ENCODE results near the gene FGL2.
"Not testable (repeated sequence)": the region's sequence is repeated elsewhere in the genome, so short reads cannot be mapped to it uniquely, and the experiment has no call there.

Gene FGL2
- 3.8 to 32.7 (median 19.3) reads per million in 4 donors for total RNA-seq

- peak; percentile 2 to 53 (median 9) for DNase-seq
Observed at GRCh38 chr7:77199013-77199966, at the start of gene FGL2. TSS of gene FGL2 (minus strand) at chr7:77199819. CDS start at chr7:77199793, 26 bp downstream.

GRCh38 chr7:77248154-77248553 lies 48.5 kb upstream of the FGL2 start:
- no peak for DNase-seq

- peak; percentile 65 to 88 (median 81) for DNase-seq
Observed at GRCh38 chr7:77247206-77247850, 47.7 kb upstream of the FGL2 start.

DNA sequence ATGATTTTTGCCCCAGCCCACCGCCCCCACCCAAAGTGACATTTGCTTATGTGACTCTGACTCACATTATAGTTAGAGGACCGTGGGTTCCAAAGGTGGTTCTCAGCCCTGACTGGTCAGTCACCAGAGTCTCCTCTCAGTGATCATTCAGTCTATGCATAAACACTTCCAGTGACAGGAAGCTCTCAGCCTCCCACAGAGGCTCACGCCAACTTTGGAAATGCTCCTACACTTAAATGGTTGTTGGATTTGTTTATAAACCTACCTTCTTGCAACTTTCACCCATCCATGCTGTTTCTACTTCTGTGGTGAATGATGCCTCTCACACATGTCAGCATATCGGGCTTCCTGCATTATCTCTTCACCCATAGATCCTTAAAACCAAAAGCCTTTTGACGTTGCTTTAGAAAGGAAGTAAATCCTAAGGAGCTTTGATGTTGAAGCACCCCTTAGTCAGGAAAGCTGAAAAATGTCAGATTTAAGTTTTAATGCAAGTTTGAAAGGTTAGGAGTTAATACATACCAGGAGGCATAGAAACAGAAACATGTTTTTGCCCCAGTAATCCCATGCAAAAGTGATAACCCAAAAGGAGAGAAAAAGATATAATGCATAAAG lies 46.5 kb upstream of the FGL2 start:
- no peak for DNase-seq

DNA sequence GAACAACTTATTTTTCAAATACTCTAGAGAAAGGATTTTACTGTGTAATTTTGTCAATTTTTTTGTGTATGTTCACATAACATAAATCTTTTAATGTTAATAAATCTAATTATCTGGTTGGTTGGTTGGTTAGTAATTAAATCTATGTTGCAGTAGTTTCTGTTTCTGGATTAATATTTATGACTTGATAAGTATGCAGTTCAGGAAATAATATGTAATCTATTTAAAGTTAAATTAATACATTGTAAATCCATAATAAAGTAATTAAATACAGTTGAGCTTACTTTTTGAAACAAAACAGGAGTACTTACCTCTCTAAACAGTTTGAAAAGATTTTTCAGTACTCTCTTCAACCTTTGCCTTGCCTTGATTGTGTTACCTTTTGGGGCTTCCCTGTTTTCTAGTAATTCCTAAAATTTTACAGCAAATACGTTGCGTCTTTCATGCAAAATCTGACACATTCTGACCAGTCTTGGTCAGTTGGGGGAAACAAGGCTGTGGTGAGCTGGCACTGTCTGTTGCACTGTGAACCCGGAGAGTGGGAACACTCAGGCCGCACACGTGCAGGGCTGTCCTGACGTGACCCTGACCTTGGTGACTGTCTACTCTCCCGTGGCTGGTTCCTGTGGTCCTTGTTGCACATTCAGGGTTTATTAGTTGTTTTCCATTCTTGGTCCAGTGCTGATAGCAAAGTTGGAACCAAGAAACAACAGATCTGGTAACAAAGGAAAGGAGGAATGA lies 45.6 kb upstream of the FGL2 start:
- DNase-seq: no peak

DNA sequence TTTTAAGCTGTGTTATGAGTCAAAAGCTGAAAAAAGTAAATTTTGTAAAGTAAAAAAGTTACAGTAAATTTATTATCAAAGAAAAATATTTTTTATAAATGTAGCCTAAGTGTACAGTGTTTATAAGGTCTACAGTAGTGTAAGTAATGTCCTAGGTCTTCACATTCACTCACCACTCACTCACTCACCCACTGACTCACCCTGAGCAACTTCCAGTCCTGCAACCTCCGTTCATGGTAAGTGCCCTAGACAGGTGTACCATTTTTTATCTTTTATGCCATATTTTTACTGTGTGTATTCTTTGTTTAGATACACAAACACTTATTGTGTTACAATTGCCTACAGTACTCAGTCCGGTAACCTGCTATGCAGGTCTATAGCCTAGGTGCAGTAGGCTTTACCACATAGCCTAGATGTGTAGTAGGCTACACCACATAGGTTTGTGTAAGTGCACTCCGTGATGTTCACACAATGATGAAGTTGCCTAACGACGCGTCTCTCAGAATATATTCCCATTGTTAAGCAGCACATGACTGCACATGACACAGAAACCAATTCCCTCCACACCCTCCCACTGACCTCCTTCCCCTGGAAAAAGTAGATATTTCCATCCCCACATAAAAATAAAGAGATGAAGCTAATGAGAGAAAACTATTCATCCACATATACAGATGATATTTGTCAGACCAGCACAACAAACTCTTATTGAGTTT lies 44.8 kb upstream of the FGL2 start:
- DNase-seq: no peak

DNA sequence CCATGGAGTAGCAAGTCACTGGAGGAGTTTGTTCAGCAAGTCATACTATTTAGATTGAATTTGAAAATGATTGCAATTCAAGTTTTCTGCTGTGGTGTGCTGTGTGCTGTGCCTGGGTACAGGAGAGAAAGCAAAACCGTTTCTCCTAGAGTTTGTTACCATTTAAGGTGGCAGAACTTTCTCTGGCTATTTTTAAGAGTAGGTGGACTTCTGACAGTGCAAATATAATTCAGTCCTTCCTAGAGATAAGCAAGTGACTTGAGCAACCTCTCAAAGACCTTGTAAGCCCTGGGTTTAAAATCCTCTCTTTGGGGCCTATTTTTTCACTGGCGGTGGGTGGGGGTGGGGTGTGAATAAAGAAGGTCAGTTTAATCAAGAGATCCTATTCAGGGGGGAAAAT lies 42.9 kb upstream of the FGL2 start:
- DNase-seq: no peak

- no peak for DNase-seq
Observed at GRCh38 chr7:77242068-77242467, 42.4 kb upstream of the FGL2 start.

DNA sequence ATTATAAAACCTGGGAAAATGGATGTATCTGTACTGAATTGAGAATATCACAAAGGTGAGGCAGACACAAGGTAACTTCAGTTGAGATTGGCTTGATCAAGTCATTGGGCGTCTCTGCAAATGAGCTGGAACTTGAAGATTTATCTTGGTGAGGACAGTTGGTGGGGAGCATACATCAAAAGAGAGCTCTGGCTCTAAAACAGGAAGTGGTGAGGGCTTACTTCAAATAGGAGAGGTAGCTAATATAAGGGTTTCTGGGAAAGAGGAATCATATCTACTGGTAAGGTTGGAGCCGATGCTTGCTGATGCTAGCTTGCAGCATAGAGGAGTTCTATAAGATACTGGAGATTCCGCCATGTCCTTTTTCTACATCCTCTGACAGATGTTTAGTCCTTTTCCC lies 39.9 kb upstream of the FGL2 start:
- DNase-seq: peak in 1 of 5 donors; percentile 22

- no peak for DNase-seq
Observed at GRCh38 chr7:77238703-77239136, 39.1 kb upstream of the FGL2 start.

DNA sequence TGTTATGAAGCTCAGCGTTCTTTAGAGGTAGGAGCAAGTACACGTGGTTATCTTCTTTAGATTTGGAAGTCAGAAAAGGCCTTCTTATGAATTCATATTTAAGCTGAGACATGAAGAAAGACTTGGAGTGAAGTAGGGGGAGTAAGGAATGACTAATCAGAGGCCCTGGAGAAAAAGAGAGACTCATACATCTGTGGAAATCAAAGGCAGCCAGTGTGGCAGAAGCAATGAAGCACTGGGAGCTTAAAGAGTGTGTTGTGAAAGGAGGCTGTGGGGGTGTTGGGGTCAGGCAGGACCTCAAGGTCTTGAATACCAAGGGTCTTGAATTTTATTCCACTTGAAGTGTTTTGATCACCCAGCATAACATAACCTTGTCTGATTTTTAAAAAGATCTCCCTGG lies 35.7 kb upstream of the FGL2 start:
- DNase-seq: no peak

GRCh38 chr7:77232467-77232866 lies 32.8 kb upstream of the FGL2 start:
- DNase-seq: no peak

- not testable (repeated sequence) for DNase-seq
Observed at GRCh38 chr7:77228795-77229194, 29.2 kb upstream of the FGL2 start.

- DNase-seq: no peak
Observed at GRCh38 chr7:77226357-77226839, 26.8 kb upstream of the FGL2 start.

- DNase-seq: no peak
Observed at GRCh38 chr7:77223261-77223660, 23.6 kb upstream of the FGL2 start.

DNA sequence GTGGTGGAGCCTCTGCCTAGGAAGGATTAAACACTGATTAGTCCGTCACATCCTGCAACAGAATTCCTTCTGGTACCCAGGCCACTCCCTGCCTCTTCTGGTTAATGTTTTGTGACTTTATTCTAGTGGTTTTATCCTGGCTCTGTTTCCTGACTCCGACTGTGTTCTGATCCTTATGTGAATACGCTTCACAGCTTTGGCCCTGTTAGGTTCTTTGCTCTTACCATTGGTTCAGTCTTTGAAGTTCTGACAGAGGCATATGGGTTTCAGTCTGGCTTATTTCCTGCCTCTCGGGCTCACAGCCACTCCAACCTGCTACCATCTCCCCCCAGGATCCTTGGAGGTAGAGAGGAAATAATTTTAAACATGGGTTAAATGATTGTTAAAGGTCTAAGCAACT lies 23.2 kb upstream of the FGL2 start:
- no peak for DNase-seq

- DNase-seq: no peak
Observed at GRCh38 chr7:77222065-77222464, 22.4 kb upstream of the FGL2 start.

- not testable (repeated sequence) for DNase-seq
Observed at GRCh38 chr7:77219701-77220331, 20.2 kb upstream of the FGL2 start.

DNA sequence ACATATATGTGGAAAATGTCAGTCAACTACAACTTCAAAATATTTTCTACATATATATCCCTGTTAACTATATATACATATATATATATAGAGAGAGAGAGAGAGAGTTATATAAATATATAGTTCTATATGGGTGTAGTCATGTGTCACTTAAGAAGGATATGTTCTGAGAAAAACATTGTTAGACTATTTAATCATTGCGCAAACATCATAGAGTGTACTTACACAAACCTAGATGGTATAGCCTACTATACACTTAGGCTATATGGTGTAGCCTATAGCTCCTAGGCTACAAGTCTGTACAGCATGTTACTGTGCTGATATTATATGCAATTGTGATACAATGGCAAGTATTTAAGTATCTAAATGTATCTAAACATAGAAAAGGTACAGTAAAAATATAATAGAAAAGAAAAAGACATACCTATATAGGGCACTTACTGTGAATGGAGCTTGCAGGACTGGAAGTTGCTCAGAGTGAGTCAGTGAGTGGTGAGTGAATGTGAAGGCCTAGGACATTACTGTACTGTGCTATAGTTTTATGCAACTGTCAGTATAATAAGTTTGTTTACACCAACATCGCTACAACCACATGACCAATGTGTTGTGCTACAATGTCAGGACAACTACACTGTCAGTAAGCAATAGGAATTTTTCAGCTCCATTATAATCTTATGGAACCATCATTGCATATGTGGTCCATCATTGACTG lies 18.0 kb upstream of the FGL2 start:
- DNase-seq: no peak

GRCh38 chr7:77216181-77216845 lies 16.7 kb upstream of the FGL2 start:
- DNase-seq: no peak

All from T-helper 1 cell (primary cell).